ENCODE measurements around the gene HNF4A. TPM values are rescaled to one million over a fixed set of nuclear protein-coding genes. Genes with fewer than 3 reads are reported as not detected.

HNF4A gene
- total and polyA plus RNA-seq, 7 donors = 0.27 to 124 (median 52.9) TPM; not detected in 2

DNA sequence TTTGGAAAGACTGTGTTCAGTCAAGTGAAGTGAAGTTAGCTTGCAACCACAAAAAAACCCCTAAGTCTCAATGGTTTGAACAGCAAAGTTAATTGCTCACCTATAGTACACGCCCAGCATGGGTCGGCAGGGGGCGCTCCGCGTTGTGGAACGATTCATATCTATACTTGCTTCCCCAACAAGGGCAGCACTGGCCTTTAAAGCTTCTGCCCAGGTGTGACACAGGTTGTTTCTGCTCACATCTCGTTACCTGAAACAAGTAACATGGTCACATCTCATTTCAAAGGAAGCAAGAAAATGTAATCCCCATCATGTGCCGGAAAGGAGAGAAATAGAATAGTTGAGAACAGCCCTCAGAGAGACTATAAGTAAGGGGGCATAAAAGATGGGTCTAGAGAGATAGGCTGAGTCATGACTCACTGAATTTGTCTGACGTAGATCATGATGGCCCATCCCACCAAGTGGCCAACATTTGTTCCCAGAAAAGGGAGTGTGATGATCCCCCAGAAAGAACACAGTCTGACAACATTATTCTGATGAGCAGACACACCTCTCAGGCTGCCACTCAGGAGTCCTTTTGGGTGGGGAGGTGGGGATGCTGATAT, 29.0 kb downstream of the HNF4A start:
- peak; percentile 86 for DNase-seq

DNA sequence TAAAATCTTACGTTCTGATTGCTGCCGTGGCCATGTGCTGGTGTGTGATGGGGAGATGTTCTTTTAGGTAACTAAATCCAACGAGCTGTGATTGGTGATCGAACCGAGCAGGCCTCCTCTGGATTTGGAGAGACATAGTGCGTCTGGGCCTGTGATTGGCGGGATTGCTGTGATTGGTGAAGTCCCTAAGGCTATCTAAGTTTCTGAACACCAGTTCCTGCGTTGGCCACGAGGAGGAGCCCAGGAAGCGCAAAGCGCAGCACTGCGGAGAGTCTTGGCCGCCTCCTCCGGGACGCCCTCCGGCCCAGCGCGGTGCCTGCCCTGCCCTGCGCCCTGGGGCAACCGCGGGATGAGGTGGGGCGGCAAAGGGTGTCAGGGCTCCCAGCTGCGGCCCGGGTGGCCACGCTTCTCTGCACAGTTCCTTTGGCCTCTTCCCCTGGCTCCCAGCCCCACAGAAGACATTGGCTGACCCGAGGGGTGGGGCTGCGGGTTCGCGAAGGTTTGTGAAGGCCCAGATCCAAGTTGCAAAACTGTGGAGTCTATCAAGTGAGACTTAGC, 33.0 kb downstream of the HNF4A start:
- Histone ChIP-seq H3K36me3 (no peaks in the 10 kb centered on the region), H3K4me3 (no peak overlapping the region), H3K9me3 (no peaks in the 10 kb centered on the region), H3K4me1 (peaks cover 0 to 5% (median 2%) of the 10 kb centered on the region in 4 donors), H3K27ac (no peak overlapping the region), H3K27me3 (peaks cover 0 to 49% (median 18%) of the 10 kb centered on the region in 3 donors)
- TF ChIP-seq CTCF (IDR thresholded peaks at IDR 0.05) = peak; percentile 11 to 56 (median 53)
- TF ChIP-seq POLR2AphosphoS5 (IDR thresholded peaks at IDR 0.05) = no peak
- DNase-seq = peak; percentile 71
- intact Hi-C loops (cut with DNase I) = loop anchor here (5.0 to 10.0 kb wide), 4 partner anchors 126 to 476 kb away; partner anchors contain the start of gene OSER1
- 4 to 9% methylated on average over 29 of the region's 29 CpGs for WGBS, 2 donors

More for the DNA sequence above, 29.0 kb downstream of the HNF4A start:
- Histone ChIP-seq H3K9me3 (no peaks in the 10 kb centered on the region), H3K4me3 (no peak overlapping the region), H3K36me3 (no peaks in the 10 kb centered on the region), H3K4me1 (peaks cover 0 to 5% (median 2%) of the 10 kb centered on the region in 4 donors), H3K27ac (no peak overlapping the region), H3K27me3 (peaks cover 0 to 49% (median 14%) of the 10 kb centered on the region in 3 donors)
- WGBS, 2 donors = 11 to 17% methylated on average over 9 of the region's 9 CpGs
- no peak for TF ChIP-seq POLR2A (IDR thresholded peaks at IDR 0.05)
- TF ChIP-seq CTCF (IDR thresholded peaks at IDR 0.05) = peak; percentile 32 to 80 (median 56)
- intact Hi-C loops (cut with DNase I) = loop anchor here (2.0 to 10.0 kb wide), 6 partner anchors 130 to 480 kb away; partner anchors contain the start of gene OSER1

DNA sequence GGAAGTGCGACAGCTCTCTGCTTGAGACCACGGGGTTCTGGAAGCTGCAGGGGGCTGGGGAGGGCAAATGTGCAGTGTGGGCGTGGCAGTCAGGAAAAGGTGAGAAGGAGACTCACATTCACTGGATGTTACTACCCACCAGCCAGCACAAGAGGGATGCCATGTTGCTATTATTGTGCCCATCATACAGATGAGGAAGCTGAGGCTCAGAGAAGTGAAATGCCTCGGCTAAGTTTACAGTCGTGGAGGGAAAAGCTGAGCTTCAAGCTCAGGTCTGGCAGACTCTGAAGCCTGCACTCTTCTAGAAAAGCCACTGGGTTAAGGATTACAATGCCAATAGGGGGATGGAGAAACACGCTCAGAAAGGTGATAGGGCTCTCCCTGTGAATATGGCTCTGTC, 34.4 kb downstream of the HNF4A start:
- 75 to 78% methylated on average over 6 of the region's 6 CpGs for WGBS, 2 donors

GRCh38 chr20:44390280-44390679, 34.8 kb downstream of the HNF4A start:
- 79 to 85% methylated on average over 5 of the region's 5 CpGs for WGBS, 2 donors

More for the DNA sequence above, 34.4 kb downstream of the HNF4A start:
- H3K27me3 ChIP-seq = peaks cover 0 to 40% (median 18%) of the 10 kb centered on the region in 3 donors
- no peak overlapping the region for H3K4me3 ChIP-seq
- H3K27ac ChIP-seq = no peak overlapping the region
- no peak for DNase-seq
- no peak for TF ChIP-seq EP300 (IDR thresholded peaks at IDR 0.05)
- no peak for TF ChIP-seq POLR2A (IDR thresholded peaks at IDR 0.05)
- TF ChIP-seq CTCF (IDR thresholded peaks at IDR 0.05) = no peak
- TF ChIP-seq POLR2AphosphoS5 (IDR thresholded peaks at IDR 0.05) = no peak
- no peaks in the 10 kb centered on the region for H3K36me3 ChIP-seq
- H3K9me3 ChIP-seq = no peaks in the 10 kb centered on the region
- intact Hi-C loops (cut with DNase I) = loop anchor here (5.0 to 10.0 kb wide), 4 partner anchors 125 to 475 kb away; partner anchors contain the start of gene OSER1
- peaks cover 0 to 5% (median 2%) of the 10 kb centered on the region in 4 donors for H3K4me1 ChIP-seq

More at GRCh38 chr20:44390280-44390679, 34.8 kb downstream of the HNF4A start:
- Histone ChIP-seq H3K36me3 (no peaks in the 10 kb centered on the region), H3K4me3 (no peak overlapping the region), H3K4me1 (peaks cover 0 to 5% (median 2%) of the 10 kb centered on the region in 4 donors), H3K27me3 (peaks cover 0 to 36% (median 18%) of the 10 kb centered on the region in 3 donors), H3K27ac (no peak overlapping the region), H3K9me3 (no peaks in the 10 kb centered on the region)
- TF ChIP-seq POLR2AphosphoS5 (IDR thresholded peaks at IDR 0.05) (no peak), POLR2A (IDR thresholded peaks at IDR 0.05) (no peak), EP300 (IDR thresholded peaks at IDR 0.05) (no peak), CTCF (IDR thresholded peaks at IDR 0.05) (no peak)
- DNase-seq = no peak
- intact Hi-C loops (cut with DNase I) = no loop called here

Measured in sigmoid colon (tissue), 7 donors.